Activated CD8-positive, alpha-beta memory T cell treated with anti-CD3 and anti-CD28 coated beads for 1 hour (primary cell): ENCODE data around the gene GREB1.

Experiments used
- DNase-seq, 2 donors: peaks; one replicate each; pipeline ENCODE4 v3.0.0-alpha.2; 2020; ENCODE audit warnings: low read depth in 1 of 2; ENCODE audit errors: extremely low read depth in 1 of 2

Gene GREB1

GRCh38 chr2:11537951-11538350 is 4.1 kb downstream of the GREB1 start:
- DNase-seq = no peak

GRCh38 chr2:11539317-11540147 is 5.7 kb downstream of the GREB1 start:
- no peak for DNase-seq

GRCh38 chr2:11540148-11540995 is 6.5 kb downstream of the GREB1 start:
- no peak for DNase-seq

GRCh38 chr2:11540996-11541692 is 7.3 kb downstream of the GREB1 start:
- no peak for DNase-seq

- DNase-seq = no peak
Measured at GRCh38 chr2:11541693-11542274, 7.9 kb downstream of the GREB1 start.

GRCh38 chr2:11542275-11542819 is 8.5 kb downstream of the GREB1 start:
- DNase-seq = no peak

GRCh38 chr2:11543337-11544216 is 9.7 kb downstream of the GREB1 start:
- no peak for DNase-seq

- DNase-seq = no peak
Measured at GRCh38 chr2:11546072-11546471, 12.2 kb downstream of the GREB1 start.

- DNase-seq = no peak
Measured at GRCh38 chr2:11547912-11548497, 14.2 kb downstream of the GREB1 start.

- DNase-seq = no peak
Measured at GRCh38 chr2:11550302-11550701, 16.5 kb downstream of the GREB1 start.

- no peak for DNase-seq
Measured at GRCh38 chr2:11550901-11551568, 17.2 kb downstream of the GREB1 start.

GRCh38 chr2:11551569-11552259 is 17.9 kb downstream of the GREB1 start:
- DNase-seq = no peak

GRCh38 chr2:11552260-11552638 is 18.4 kb downstream of the GREB1 start:
- no peak for DNase-seq

GRCh38 chr2:11553661-11554398 is 20.0 kb downstream of the GREB1 start:
- DNase-seq = no peak

GRCh38 chr2:11554399-11554716 is 20.5 kb downstream of the GREB1 start:
- DNase-seq = no peak

GRCh38 chr2:11556101-11556806 is 22.4 kb downstream of the GREB1 start:
- DNase-seq = no peak

GRCh38 chr2:11558214-11558886 is 24.5 kb downstream of the GREB1 start:
- no peak for DNase-seq
